ENCODE data around the gene AZU1.
A peak's percentile ranks its signal among the peaks of the same experiment; 100 is the strongest.

AZU1 gene

GRCh38 chr19:827710-828321 lies at the start of gene AZU1:
AZU1 (plus strand) TSS chr19:827837; CDS start chr19:827847, 10 bp downstream.
- no peak for DNase-seq

GRCh38 chr19:778910-779653 lies 48.6 kb upstream of the AZU1 start:
- DNase-seq = no peak

- no peak for DNase-seq
Measured at GRCh38 chr19:780935-781334, 46.7 kb upstream of the AZU1 start.

GRCh38 chr19:781800-782184 lies 45.8 kb upstream of the AZU1 start:
- DNase-seq = no peak

- no peak for DNase-seq
Measured at GRCh38 chr19:782185-782877, 45.3 kb upstream of the AZU1 start.

GRCh38 chr19:782878-783668 lies 44.6 kb upstream of the AZU1 start:
- no peak for DNase-seq

GRCh38 chr19:784541-784940 lies 43.1 kb upstream of the AZU1 start:
- no peak for DNase-seq

- DNase-seq = no peak
Measured at GRCh38 chr19:787536-787935, 40.1 kb upstream of the AZU1 start.

- DNase-seq = no peak
Measured at GRCh38 chr19:788686-788982, 39.0 kb upstream of the AZU1 start.

GRCh38 chr19:788983-789700 lies 38.5 kb upstream of the AZU1 start:
- no peak for DNase-seq

GRCh38 chr19:789701-790060 lies 38.0 kb upstream of the AZU1 start:
- DNase-seq = no peak

GRCh38 chr19:791007-791566 lies 36.5 kb upstream of the AZU1 start:
- no peak for DNase-seq

- DNase-seq = no peak
Measured at GRCh38 chr19:791567-792305, 35.9 kb upstream of the AZU1 start.

- DNase-seq = no peak
Measured at GRCh38 chr19:792306-792885, 35.2 kb upstream of the AZU1 start.

- DNase-seq = no peak
Measured at GRCh38 chr19:793806-794205, 33.8 kb upstream of the AZU1 start.

GRCh38 chr19:795073-795611 lies 32.5 kb upstream of the AZU1 start:
- DNase-seq = no peak

GRCh38 chr19:795691-796581 lies 31.7 kb upstream of the AZU1 start:
- no peak for DNase-seq

- DNase-seq = peak; percentile 97
Measured at GRCh38 chr19:796692-797527, 30.7 kb upstream of the AZU1 start, which contains the start of gene PTBP1. PTBP1 (plus strand) TSS chr19:797452; CDS start chr19:797498, 46 bp downstream.
